SU-DHL-6 (cell line): Measurements from ENCODE around the gene CHN1.

Experiments
- H2AFZ ChIP-seq: fragments of 200-600 bp; sonication (generic); 2 replicates; pipeline ENCODE4 v1.6.1; 2014; ENCODE audit warnings: low read depth, mild to moderate bottlenecking, moderate library complexity, mixed read lengths, antibody characterized with exemption, low read length; ENCODE audit not compliant: severe bottlenecking
- H3F3A ChIP-seq: fragments of 200-600 bp; shearing (Covaris generic); 2 replicates; pipeline ENCODE4 v1.6.0; 2016; ENCODE audit warnings: antibody characterized with exemption, mild to moderate bottlenecking; ENCODE audit not compliant: insufficient read depth
- H3K27ac ChIP-seq: fragments of 200-600 bp; sonication (generic); 2 replicates; pipeline ENCODE4 v1.5.1; 2016; ENCODE audit warnings: low read depth, mild to moderate bottlenecking, low read length, moderate library complexity, mixed read lengths
- H3K27me3 ChIP-seq: fragments of 200-600 bp; sonication (generic), shearing (Covaris generic); 2 replicates; pipeline ENCODE4 v1.6.0; 2014; ENCODE audit warnings: mild to moderate bottlenecking, low read length
- H3K36me3 ChIP-seq: fragments of 200-600 bp; sonication (generic); 2 replicates; pipeline ENCODE4 v1.6.1; 2014; ENCODE audit warnings: mild to moderate bottlenecking, low read length, mixed read lengths
- H3K4me2 ChIP-seq: fragments of 300-600, 200-600 bp; shearing (Covaris generic), sonication (generic); 2 replicates; pipeline ENCODE4 v1.6.0; 2014; ENCODE audit warnings: low read length, low read depth, mild to moderate bottlenecking; ENCODE audit not compliant: poor library complexity, severe bottlenecking
- H3K4me3 ChIP-seq: fragments of 200-600 bp; sonication (generic); 2 replicates; pipeline ENCODE4 v1.5.1; 2014; ENCODE audit warnings: antibody characterized with exemption, low read length, mild to moderate bottlenecking, mixed read lengths; ENCODE audit not compliant: insufficient read depth, poor library complexity, severe bottlenecking
- H3K79me2 ChIP-seq: fragments of 200-600 bp; sonication (generic); 2 replicates; pipeline ENCODE4 v1.6.1; 2014; ENCODE audit warnings: mild to moderate bottlenecking, low read length, moderate library complexity; ENCODE audit not compliant: insufficient read depth
- H3K9ac ChIP-seq: fragments of 200-600 bp; sonication (generic); 2 replicates; pipeline ENCODE4 v1.7.0; 2014; ENCODE audit warnings: mild to moderate bottlenecking, low read length
- H3K9me2 ChIP-seq: fragments of 200-600 bp; sonication (generic); replicated peaks from 2 replicates; pipeline ENCODE4 v1.6.1; 2014; ENCODE audit warnings: low read length; ENCODE audit not compliant: insufficient read depth
- H3K9me3 ChIP-seq: fragments of 200-600 bp; sonication (generic); 2 replicates; pipeline ENCODE4 v1.6.1; 2014; ENCODE audit warnings: low read length, mixed read lengths; ENCODE audit not compliant: insufficient read depth
- H4K20me1 ChIP-seq: fragments of 200-600 bp; sonication (generic); 2 replicates; pipeline ENCODE4 v1.6.1; 2014; ENCODE audit warnings: low read depth, mild to moderate bottlenecking, antibody characterized with exemption, low read length, moderate library complexity, mixed read lengths
- EZH2phosphoT487 ChIP-seq: fragments of 200-600 bp; sonication (generic), shearing (Covaris generic); conservative IDR thresholded peaks from 2 replicates; pipeline ENCODE4 v1.6.1; 2018; ENCODE audit warnings: mild to moderate bottlenecking, antibody characterized with exemption, low read length, moderate library complexity, mixed read lengths
- TF ChIP-seq, protein P1 (sequence below): fragments of 200-600 bp; sonication (generic); IDR thresholded peaks from one replicate; pipeline ENCODE4 v1.5.1; 2017; ENCODE audit warnings: antibody characterized with exemption, mild to moderate bottlenecking, low read length, moderate library complexity; ENCODE audit not compliant: insufficient read depth, poor library complexity, severe bottlenecking

Gene CHN1

DNA sequence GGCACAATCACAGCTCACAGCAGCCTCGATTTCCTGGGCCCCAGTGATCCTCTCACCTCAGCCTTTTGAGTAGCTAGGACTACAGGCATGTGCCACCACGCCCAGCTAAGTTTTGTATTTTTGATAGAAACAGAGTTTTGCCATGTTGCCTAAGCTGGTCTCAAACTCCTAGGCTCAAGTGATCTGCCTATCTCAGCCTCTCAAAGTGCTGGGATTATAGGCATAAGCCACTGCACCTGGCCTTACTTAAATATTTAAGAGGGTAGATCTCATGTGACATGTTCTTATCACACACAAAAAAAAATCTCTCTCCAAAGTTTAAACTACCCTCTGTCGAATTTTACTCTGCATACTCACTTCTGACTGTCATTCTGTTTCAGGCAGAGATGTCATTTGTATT lies 165.5 kb downstream of the CHN1 start:
- Histone ChIP-seq H4K20me1 (no peaks in the 10 kb centered on the region), H3K36me3 (no peaks in the 10 kb centered on the region), H3K79me2 (no peaks in the 10 kb centered on the region), H3K9me3 (no peaks in the 10 kb centered on the region), H3K4me2 (no peak overlapping the region), H2AFZ (no peak overlapping the region), H3K4me3 (no peak overlapping the region), H3K9ac (no peak overlapping the region), H3F3A (no peaks in the 10 kb centered on the region), H3K27ac (no peak overlapping the region), H3K9me2 (no peaks in the 10 kb centered on the region), H3K27me3 (no peaks in the 10 kb centered on the region)
- TF ChIP-seq, protein P1, sequence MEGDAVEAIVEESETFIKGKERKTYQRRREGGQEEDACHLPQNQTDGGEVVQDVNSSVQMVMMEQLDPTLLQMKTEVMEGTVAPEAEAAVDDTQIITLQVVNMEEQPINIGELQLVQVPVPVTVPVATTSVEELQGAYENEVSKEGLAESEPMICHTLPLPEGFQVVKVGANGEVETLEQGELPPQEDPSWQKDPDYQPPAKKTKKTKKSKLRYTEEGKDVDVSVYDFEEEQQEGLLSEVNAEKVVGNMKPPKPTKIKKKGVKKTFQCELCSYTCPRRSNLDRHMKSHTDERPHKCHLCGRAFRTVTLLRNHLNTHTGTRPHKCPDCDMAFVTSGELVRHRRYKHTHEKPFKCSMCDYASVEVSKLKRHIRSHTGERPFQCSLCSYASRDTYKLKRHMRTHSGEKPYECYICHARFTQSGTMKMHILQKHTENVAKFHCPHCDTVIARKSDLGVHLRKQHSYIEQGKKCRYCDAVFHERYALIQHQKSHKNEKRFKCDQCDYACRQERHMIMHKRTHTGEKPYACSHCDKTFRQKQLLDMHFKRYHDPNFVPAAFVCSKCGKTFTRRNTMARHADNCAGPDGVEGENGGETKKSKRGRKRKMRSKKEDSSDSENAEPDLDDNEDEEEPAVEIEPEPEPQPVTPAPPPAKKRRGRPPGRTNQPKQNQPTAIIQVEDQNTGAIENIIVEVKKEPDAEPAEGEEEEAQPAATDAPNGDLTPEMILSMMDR: no peak
- TF ChIP-seq EZH2phosphoT487: no peak

GRCh38 chr2:174836995-174837390 lies 168.2 kb downstream of the CHN1 start:
- Histone ChIP-seq H2AFZ (no peak overlapping the region), H3K9me2 (no peaks in the 10 kb centered on the region), H3K9ac (no peak overlapping the region), H3K4me3 (no peak overlapping the region), H3K4me2 (no peak overlapping the region), H3K27ac (no peak overlapping the region), H4K20me1 (no peaks in the 10 kb centered on the region), H3K36me3 (no peaks in the 10 kb centered on the region), H3K79me2 (no peaks in the 10 kb centered on the region), H3F3A (no peaks in the 10 kb centered on the region), H3K9me3 (no peaks in the 10 kb centered on the region), H3K27me3 (no peaks in the 10 kb centered on the region)
- TF ChIP-seq, protein P1: no peak
- TF ChIP-seq EZH2phosphoT487: no peak

DNA sequence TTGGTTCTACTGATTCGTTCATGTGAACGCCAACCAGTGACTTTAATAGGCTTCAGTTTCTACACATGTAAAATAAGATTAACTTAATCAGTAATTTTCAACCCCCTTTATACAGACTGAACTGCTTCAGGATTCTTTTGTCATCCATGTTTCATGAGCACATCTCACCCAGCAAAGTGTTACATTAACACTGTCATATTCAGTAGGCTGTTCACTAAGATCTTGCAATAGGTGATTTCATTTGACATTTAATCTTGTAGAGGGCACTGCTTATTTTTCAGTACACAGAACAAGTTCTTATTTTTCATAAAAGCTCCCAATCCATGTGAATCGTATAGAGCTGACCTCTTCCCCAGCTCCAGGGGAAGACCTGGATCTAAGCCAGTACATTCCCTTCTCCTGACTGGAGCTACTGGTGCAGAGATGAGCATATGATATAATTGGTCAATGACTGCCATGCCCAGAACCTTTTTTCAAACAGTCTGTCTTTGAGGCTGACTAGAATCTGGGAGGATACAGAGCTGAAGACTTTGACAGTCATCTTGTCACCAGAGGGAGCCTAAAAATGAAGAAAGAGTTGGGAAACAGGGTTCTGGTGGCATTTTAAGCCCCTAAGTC lies 168.7 kb downstream of the CHN1 start:
- Histone ChIP-seq H3K4me3 (no peak overlapping the region), H3K9me3 (no peaks in the 10 kb centered on the region), H3K79me2 (no peaks in the 10 kb centered on the region), H3K36me3 (no peaks in the 10 kb centered on the region), H3K9me2 (no peaks in the 10 kb centered on the region), H2AFZ (no peak overlapping the region), H3K27me3 (no peaks in the 10 kb centered on the region), H3K9ac (no peak overlapping the region), H3K4me2 (no peak overlapping the region), H4K20me1 (no peaks in the 10 kb centered on the region), H3K27ac (no peak overlapping the region), H3F3A (no peaks in the 10 kb centered on the region)
- no peak for TF ChIP-seq EZH2phosphoT487
- TF ChIP-seq, protein P1: no peak
